Astrocyte of the hippocampus (primary cell): Measurements from ENCODE around the gene AIMP1.
A peak's percentile ranks its signal among the peaks of the same experiment; 100 is the strongest.
"Not testable (repeated sequence)": the region's sequence is repeated elsewhere in the genome, so short reads cannot be mapped to it uniquely, and the experiment has no call there.

Source experiments
- DNase-seq: peaks from one replicate; pipeline ENCODE4 v3.0.0; 2011; ENCODE audit warnings: low read depth, low spot score

The AIMP1 gene

DNA sequence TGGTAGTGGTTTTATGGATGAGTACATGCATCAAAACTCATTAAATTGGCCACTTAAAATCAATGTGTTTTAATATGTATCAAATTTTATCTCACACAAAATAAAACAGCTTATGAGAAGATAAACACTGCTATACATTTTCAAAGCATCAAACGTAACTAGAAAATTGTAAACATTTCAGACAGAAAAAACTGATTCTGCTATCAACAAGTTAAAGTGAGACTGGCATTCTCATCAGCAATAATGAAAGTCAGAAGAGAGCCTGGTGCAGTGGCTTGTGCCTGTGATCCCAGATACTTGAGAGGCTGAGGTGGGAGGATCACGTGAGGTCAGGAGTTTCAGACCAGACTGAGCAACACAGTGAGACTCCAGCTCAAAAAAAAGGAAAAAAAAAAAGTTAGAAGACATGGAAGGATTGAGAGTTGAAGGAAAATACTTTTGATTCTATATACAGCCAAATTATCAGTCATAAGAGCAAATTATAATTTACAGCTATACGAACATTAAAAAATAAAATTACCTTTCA is 3.3 kb upstream of the AIMP1 start:
- no peak for DNase-seq

DNA sequence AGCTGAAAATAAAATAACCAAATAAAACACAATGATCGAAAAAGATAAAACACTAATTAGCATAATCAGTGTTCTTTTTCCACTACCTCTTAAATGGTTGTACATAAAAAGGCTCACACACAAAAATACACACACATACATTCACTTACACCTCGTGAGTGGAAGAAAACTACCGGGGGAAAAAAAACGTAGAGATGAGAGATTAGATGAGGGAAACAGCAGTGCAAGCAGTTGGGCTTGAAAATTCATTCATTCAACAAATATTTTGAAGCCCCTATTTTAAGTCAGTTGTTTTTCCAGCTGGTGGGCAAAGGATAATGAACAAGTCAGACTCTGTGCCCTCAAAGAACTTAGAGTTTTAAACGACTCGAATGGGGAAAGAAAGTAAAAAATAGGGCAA is 1.4 kb upstream of the AIMP1 start:
- no peak for DNase-seq

DNA sequence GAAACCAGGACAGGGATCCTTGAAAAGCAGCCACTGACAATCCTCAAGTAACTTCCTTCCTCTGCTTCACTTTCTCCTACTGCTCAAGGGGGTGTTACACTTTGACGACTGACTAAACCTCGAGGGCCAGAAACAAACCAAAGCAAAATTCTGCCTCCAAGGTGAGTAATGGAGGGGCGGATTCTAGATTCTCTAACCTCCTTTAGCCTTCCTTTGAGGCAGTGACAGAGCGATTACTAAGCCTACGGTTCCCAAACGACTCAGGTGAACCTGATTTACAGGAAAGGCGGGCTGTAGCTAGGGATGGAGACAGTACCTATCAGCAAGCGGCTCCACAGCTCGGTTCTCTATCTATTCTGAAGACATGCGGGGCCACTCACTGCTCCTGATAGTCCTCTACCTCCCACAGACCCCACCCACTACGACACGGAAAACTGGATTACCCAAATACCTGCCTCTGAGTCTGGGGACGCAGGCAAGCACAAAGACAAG is 828 bp upstream of the AIMP1 start:
- DNase-seq, result peak; percentile 44

DNA sequence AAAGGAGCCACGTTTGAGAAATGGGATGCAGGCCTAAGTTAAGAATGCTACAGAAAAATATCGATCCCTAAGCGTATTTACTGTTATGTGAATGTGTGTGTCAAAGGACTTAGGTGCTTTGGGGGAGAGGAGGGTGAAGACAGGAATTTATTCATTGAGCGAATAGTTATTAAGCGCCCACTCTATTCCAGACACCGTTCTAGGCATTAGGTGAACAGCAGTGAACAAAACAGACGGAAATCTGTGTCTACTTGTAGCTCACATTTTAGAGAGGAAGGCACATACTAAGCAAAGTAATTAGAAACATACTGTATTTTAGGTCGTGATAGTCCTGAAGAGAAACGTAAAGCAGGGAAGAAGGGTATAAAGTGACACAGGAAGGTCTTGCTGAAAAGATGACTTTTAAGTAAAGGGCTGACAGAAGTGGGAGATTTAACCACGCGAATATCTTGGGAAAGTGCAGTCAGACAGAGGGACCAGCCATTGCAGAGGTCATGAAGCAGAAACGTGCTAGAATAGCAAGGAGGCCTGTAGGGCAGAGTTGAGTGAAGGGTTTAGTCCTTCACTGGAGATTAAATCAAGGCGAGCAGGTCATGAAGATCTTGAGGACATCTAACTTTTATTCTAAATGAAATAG is 541 bp downstream of the AIMP1 start:
- no peak for DNase-seq

DNA sequence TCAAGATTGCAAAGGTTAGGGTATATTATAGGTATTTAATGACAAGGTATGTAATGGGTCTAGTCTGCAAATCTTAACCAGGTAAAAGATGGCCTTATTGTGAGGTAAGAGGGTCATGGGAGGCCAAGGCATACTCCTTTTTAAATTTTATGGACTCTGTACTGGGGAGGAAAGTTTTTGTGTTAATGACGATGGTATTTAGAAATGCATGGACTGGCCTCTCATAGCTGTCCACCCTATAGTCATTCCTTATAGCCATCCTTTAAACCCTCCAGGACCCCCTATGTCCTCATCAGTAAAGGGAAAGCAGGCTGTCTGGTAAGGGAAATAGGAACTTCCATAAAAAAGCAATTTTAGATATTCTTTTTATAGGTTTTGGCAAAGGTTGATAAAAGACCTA is 1.5 kb downstream of the AIMP1 start:
- DNase-seq, result no peak

DNA sequence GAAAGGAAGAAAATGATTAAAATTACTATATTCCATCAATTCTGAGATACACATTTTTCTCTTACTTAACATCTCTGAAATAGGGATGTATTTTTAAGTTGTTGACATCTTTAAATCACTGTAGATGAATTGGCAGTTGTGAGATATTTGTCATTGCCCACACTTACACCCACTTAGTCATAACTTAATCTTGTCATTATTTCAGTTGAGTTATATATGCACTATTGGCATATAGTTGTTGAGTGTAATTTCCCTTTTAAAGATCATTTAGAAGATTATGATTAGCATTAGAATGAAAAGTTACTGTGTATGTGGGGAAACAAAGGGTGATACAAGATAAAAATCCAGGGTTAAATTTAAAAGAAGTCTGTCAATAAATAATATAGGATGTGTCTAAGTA is 2.2 kb downstream of the AIMP1 start:
- no peak for DNase-seq

DNA sequence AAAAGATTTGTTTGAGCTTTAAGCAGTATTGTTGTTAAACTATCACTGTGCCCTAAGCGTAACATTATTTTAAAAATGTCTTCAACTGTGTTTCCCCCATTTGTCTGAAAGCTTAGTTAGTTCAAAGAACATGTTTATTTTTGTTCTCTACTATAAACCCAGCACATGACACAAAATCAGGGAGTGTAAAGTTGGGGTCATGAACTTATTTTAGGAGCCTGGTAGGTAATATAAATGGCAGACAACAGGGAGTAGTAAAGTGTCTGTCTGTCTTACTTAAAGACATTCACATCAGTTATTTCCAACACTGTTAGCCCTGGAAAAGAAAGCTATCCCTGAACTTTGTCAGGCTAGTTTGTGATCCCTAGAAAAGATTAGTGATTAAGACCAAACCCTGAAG is 3.9 kb downstream of the AIMP1 start:
- DNase-seq, result no peak

DNA sequence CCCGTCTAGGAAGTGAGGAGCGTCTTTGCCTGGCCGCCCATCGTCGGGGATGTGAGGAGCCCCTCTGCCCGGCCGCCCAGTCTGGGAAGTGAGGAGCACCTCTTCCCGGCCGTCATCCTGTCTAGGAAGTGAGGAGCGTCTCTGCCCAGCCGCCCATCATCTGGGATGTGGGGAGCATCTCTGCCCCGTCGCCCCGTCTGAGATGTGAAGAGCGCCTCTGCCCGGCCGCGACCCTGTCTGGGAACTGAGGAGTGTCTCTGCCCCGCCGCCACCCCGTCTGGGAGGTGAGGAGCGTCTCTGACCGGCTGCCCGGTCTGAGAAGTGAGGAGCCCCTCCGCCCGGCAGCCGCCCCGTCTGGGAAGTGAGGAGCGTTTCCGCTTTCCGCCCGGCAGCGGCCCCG is 4.8 kb downstream of the AIMP1 start:
- DNase-seq, result not testable (repeated sequence)

DNA sequence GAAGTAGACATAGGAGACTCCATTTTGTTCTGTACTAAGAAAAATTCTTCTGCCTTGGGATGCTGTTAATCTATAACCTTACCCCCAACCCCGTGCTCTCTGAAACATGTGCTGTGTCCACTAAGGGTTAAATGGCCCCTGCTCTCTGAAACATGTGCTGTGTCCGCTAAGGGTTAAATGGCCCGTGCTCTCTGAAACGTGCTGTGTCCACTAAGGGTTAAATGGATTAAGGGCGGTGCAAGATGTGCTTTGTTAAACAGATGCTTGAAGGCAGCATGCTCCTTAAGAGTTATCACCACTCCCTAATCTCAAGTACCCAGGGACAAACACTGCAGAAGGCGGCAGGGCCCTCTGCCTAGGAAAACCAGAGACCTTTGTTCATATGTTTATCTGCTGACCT is 5.5 kb downstream of the AIMP1 start:
- not testable (repeated sequence) for DNase-seq

DNA sequence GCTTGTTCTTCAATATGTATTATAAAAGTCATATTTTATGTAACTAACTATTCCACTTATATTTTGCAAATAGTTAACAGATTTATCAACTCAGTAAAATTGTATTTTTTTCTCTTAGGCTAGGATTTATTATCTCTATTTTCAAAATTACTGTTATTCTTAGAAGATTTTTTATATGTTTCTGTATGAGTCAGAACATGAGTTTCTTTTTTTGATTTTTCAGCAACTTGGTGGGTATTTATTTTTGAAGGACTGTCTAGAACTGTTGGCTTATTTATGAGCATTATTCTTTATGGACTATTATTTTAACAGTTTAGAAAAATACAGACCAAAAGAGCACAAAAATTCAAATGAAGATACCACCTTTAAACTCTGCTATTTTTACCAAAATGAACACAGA is 6.8 kb downstream of the AIMP1 start:
- DNase-seq, result no peak

DNA sequence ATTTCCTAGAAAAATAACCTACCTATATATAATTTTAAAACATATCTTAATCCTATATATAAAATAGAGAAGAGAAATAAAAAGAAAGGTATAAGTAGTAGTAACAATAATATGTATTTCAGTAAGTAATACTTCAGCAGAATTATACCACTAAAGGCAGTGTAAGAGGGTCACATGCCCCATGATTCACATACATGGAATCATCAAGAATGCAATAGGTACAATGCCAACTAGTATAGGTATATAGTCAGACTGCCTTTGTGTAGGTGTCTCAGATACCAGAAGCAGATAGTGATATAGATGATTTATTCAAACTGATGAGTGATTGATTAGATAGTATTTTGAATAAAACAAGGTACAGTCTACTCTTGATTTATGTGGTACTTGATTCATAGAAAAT is 9.4 kb downstream of the AIMP1 start:
- DNase-seq, result no peak

DNA sequence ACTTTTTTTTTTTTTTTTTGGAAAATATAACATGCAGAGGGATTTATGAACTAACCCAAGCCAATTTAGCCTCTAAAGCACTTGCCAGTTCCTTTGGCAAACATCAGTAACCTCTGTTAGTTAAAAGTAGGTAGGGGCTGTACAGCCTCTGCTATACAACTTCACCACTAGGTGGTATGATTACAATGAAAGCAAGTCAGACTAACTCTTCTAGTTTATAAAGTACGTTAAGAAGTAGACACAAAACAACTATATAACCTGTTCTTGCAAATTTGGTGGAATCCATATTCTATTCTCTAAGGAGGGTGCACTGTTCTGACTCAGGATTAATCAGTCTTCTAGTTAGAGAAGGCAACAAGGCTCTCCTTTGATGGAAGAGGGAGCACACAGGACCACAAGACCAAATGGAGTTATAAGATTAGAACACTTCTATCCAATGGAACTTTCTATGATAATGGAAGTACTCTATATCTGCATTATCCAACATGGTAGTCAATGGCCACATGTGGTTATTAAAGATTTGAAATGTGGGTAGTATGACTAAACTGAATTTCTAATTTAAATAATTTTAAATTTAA is 12.8 kb downstream of the AIMP1 start:
- peak; percentile 60 for DNase-seq

DNA sequence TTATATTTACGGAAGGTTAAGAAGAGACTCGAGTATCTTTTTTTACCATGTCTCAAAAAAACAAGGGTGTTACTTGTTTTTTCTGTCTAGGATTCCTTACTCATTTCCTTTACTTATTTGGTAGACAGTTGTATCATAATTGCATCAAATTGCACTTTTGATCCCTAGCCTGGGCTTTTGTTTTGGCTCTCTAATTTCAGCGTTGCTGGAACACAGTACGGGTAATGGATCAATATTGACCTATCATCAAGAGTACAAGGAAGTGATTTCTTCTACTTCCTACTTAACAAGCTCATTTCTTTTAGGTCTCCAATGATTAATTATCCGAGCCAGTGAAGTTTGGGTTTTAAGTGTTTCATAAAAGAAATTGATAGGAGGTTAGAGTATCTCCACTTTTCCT is 16.8 kb downstream of the AIMP1 start:
- DNase-seq, result no peak

DNA sequence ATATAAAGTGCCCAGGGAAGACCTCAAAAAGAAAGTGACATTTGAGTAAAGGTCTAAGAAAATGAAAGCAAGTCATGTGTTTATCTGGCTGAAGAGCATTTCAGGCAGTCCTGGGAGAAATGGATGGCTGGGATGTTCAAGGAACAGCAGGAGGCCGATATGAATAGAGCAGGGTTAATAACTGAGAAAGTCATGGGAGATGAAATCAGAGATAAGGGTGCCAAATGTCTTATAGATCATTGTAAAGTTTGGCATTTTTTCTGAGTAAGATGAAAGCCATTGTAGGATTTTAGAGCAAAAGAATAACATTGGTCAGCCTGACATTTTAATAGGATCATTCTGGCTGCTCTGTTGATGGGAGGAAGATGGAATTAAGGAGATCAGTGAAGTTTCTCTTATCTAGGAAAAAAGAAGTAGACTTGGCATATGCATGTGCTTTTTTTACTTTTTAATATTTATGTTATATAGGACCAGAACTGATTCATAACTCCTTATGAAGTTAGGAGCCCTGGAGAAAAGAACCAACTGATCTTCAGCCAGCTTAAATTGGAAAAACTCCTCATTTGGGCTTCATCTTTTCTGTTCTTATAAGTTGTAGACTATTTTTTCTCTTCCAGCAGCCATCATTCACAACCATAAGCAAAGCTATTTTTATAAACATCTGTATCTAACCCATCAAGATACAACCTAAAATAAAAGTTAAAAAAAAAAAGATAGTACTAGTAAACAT is 18.6 kb downstream of the AIMP1 start:
- no peak for DNase-seq

DNA sequence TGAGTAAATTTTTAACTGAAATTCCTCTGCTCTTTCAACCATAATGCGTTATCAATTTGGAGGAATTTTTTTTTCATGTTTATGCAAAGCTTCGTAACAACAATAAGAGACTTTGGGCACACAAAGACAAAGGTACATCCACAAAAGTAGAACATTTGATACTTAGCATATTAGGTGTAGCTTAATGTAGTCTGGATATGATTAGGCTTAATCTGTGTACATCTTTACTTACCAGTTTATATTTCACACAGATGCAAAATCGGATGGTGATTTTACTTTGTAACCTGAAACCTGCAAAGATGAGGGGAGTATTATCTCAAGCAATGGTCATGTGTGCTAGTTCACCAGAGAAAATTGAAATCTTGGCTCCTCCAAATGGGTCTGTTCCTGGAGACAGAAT is 20.3 kb downstream of the AIMP1 start:
- DNase-seq, result no peak

DNA sequence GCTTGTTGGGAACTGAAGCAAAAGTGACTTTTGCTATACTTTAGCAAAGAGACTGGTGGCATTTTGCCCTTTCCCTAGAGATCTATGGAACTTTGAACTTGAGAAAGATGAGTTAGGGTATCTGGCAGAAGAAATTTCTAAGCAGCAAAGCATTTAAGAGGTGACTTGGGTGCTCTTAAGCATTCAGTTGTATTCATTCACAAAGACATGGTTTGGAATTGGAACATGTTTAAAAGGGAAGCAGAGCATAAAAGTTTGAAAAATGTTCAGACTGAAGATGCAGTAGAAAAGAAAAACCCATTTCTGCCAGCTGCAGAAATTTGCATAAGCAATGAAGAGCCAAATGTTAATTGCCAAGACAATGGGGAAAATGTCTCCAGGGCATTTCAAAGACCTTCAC is 21.6 kb downstream of the AIMP1 start:
- no peak for DNase-seq

DNA sequence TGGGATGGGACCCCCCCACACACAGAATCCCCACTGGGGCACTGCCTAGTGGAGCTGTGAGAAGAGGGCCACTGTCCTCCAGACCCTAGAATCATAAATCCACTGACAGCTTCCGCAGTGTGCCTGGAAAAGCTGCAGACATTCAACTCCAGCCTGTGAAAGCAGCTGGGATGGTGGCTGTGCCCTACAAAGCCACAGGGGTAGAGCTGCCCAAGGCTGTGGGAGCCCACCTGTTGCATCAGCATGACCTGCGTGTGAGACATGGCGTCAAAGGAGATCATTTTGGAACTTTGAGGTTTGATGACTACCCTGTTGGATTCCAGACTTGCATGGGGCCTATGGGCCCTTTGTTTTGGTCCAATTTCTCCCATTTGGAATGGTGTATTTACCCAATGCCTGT is 22.3 kb downstream of the AIMP1 start:
- DNase-seq, result no peak

DNA sequence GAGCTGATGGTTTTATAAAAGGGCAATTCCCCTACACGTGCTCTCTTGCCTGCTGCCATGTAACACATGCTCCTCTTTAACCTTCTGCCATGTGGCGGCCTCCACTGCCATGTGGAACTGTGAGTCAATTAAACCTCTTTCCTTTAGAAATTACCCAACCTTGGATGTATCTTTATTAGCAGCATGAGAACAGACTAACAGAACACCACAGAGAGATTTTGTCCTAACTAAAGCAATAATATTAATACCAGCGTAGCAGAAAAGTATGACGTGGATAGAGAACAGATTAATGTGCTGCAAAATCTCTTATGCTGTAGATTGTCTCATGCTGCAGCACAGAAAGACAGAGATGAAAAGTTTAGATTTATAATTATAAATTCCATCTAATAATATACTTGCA is 23.1 kb downstream of the AIMP1 start:
- no peak for DNase-seq

DNA sequence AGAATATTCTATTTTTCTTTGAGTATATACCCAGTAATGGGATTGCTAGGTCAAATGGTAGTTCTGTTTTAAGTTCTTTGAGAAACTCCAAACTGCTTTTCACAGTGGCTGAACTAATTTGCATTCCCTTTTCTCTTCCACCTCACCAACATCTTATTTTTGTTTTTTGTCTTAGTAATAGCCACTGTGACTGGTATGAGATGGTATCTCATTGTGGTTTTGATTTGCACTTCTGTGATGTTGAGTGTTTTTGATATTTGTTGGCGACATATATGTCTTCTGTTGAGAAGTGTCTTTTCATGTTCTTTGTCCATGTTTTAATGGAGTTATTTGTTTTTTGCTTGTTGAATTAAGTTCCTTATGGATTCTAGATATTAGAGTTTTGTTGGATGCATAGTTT is 24.4 kb downstream of the AIMP1 start:
- DNase-seq, result no peak

DNA sequence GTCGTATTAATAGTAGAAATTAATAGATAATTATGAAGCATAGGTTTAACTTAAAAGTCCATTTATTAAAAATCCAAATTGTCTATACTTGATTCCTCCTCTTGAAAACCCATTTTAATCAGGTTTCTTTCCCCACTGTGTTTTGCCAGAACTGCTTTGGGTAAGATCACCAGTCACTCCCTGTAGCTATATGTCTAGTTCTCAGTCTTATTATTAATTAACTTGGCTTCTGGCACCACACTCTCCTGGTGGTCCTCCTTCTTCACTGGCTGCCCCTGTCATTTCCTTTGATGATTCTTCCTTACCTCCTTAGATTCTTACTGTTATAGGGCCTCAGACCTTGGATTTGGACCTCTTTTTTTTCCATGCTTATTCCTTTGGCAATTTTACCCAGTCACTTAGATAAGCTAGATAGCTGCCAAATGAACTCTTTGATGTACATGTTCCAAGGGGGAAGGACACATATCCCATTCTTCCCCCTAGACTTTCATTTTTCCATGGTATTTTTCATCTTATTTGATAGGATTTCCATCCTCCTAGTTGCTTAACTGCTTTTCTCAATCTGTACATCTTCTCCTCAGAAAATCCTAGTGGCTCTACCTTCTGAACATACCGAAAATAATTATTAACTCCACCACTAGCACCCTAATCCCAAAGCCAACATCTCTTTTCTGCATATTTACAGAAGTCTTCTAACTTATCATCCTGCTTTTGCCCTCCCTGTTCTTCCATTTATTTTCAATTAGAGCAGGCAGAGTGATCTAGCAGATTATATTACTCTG is 27.7 kb downstream of the AIMP1 start:
- no peak for DNase-seq

DNA sequence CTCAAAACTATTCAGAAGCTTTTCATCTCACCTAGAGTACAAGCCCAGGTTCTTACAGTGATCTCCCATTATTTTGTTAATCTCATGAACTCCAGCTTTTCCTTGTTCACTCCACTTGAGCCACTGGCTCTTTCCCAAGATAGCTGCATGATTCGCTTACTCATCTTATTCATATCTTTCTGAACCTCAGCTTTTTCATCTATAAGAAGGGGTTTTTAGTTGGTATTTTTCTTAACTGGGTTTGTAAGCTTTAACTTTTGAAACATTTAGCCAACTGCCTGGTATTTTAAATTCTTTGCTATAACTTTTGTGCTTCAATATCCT is 28.3 kb downstream of the AIMP1 start:
- DNase-seq, result peak; percentile 51

DNA sequence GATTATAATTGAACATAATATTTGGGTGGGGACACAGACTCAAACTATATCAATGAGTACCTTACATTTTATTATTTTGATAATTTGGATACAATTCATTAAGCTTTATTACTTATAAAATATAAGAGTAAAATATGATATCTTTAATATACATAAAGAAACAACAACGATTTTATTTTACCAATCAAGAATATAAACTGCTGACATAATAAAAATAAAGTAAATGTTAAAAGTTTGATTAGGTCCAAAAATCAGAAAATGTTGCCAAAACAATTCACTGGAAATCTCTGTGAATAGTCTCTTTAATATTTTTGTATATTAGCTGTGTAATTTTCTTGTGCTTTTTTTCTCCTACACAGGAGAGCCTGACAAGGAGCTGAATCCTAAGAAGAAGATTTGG is 30.8 kb downstream of the AIMP1 start:
- DNase-seq, result no peak
